Measurements from ENCODE around the gene TET3.

Gene TET3

GRCh38 chr2:74007121-74007520, 22.4 kb downstream of the TET3 start:
- DNase-seq, result no peak

- no peak for DNase-seq
Measured at GRCh38 chr2:74007711-74008110, 23.0 kb downstream of the TET3 start.

GRCh38 chr2:74008761-74009395, 24.2 kb downstream of the TET3 start:
- no peak for DNase-seq

- DNase-seq, result no peak
Measured at GRCh38 chr2:74009577-74009976, 24.9 kb downstream of the TET3 start.

GRCh38 chr2:74010087-74010541, 25.4 kb downstream of the TET3 start:
- no peak for DNase-seq

GRCh38 chr2:74011246-74011645, 26.5 kb downstream of the TET3 start:
- no peak for DNase-seq

GRCh38 chr2:74014813-74015212, 30.1 kb downstream of the TET3 start:
- no peak for DNase-seq

- DNase-seq, result no peak
Measured at GRCh38 chr2:74017223-74017622, 32.5 kb downstream of the TET3 start.

GRCh38 chr2:74019516-74019915, 34.8 kb downstream of the TET3 start:
- no peak for DNase-seq

- DNase-seq, result no peak
Measured at GRCh38 chr2:74020702-74021406, 36.1 kb downstream of the TET3 start.

- DNase-seq, result no peak
Measured at GRCh38 chr2:74021407-74021755, 36.7 kb downstream of the TET3 start.

- no peak for DNase-seq
Measured at GRCh38 chr2:74024216-74024615, 39.5 kb downstream of the TET3 start.

GRCh38 chr2:74025971-74026612, 41.4 kb downstream of the TET3 start:
- peak; percentile 21 for DNase-seq

- no peak for DNase-seq
Measured at GRCh38 chr2:74026687-74027241, 42.1 kb downstream of the TET3 start.

- DNase-seq, result no peak
Measured at GRCh38 chr2:74027496-74027895, 42.8 kb downstream of the TET3 start.

GRCh38 chr2:74028290-74028689, 43.6 kb downstream of the TET3 start:
- DNase-seq, result no peak

- no peak for DNase-seq
Measured at GRCh38 chr2:74028741-74029140, 44.0 kb downstream of the TET3 start.

GRCh38 chr2:74029714-74030397, 45.1 kb downstream of the TET3 start:
- DNase-seq, result no peak

- no peak for DNase-seq
Measured at GRCh38 chr2:74031221-74031620, 46.5 kb downstream of the TET3 start.

GRCh38 chr2:74031959-74032287, 47.2 kb downstream of the TET3 start:
- no peak for DNase-seq

GRCh38 chr2:74033375-74033774, 48.7 kb downstream of the TET3 start:
- DNase-seq, result no peak
